ENCODE results near the gene PSPC1.

PSPC1 gene

DNA sequence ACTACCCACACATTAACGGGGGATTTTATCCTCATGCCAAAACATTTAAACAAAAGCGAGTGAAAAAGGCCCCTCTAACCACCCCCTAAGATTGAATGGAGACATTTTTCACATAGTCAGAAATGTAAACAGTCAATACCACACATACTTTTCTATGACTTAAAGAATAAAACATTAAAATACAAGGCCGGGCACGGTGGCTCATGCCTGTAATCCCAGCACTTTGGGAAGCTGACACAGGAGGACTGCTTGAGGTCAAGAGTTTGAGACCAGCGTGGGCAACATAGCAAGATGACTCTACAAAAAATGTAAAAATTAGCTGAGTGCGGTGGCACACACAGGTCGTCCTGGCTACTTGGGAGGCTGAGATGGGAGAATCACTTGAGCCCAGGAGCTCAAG lies 102.0 kb downstream of the PSPC1 start:
- H3K27me3 ChIP-seq, result no peaks in the 10 kb centered on the region
- H3K36me3 ChIP-seq, result peaks cover 31% of the 10 kb centered on the region
- no peak overlapping the region for H3K4me3 ChIP-seq (ENCODE audit: low read depth in 1 of 2, low read length in 1 of 2)
- peaks cover 10% of the 10 kb centered on the region in 2 experiments for H3K4me1 ChIP-seq (ENCODE audit: control insufficient read depth in 1 of 2, insufficient read depth in 1 of 2, low read depth in 1 of 2, low read length in 1 of 2)
- H3K27ac ChIP-seq, result no peak overlapping the region
- no peaks in the 10 kb centered on the region for H3K9me3 ChIP-seq
- TF ChIP-seq, protein P1, sequence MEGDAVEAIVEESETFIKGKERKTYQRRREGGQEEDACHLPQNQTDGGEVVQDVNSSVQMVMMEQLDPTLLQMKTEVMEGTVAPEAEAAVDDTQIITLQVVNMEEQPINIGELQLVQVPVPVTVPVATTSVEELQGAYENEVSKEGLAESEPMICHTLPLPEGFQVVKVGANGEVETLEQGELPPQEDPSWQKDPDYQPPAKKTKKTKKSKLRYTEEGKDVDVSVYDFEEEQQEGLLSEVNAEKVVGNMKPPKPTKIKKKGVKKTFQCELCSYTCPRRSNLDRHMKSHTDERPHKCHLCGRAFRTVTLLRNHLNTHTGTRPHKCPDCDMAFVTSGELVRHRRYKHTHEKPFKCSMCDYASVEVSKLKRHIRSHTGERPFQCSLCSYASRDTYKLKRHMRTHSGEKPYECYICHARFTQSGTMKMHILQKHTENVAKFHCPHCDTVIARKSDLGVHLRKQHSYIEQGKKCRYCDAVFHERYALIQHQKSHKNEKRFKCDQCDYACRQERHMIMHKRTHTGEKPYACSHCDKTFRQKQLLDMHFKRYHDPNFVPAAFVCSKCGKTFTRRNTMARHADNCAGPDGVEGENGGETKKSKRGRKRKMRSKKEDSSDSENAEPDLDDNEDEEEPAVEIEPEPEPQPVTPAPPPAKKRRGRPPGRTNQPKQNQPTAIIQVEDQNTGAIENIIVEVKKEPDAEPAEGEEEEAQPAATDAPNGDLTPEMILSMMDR (IDR thresholded peaks at IDR 0.05), result no peak

DNA sequence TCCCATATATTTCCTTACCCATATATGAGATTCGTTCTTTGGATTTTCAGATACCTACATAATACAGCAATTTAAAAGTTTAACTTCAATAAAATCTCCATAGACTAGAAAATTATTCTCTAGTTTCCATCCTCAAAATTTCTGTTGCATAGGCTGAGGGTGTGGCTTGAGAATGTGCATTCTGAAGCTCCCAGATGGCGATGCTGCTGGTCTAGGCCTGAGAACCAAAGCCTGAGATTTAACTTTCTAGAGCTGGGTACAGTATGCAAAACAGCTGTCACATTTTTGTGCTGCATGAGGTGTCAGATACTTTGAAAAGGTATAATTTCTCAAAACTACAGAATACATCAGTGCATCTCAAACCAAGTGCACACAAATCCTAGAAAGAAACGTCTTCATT lies 106.6 kb downstream of the PSPC1 start:
- H3K27me3 ChIP-seq, result no peaks in the 10 kb centered on the region
- H3K4me3 ChIP-seq (ENCODE audit: low read depth in 1 of 2, low read length in 1 of 2), result no peak overlapping the region
- peaks cover 73% of the 10 kb centered on the region for H3K36me3 ChIP-seq
- no peaks in the 10 kb centered on the region for H3K9me3 ChIP-seq
- no peak overlapping the region for H3K27ac ChIP-seq
- TF ChIP-seq, protein P1 (IDR thresholded peaks at IDR 0.05), result no peak
- peaks cover 2 to 3% of the 10 kb centered on the region in 2 experiments for H3K4me1 ChIP-seq (ENCODE audit: control insufficient read depth in 1 of 2, insufficient read depth in 1 of 2, low read depth in 1 of 2, low read length in 1 of 2)

DNA sequence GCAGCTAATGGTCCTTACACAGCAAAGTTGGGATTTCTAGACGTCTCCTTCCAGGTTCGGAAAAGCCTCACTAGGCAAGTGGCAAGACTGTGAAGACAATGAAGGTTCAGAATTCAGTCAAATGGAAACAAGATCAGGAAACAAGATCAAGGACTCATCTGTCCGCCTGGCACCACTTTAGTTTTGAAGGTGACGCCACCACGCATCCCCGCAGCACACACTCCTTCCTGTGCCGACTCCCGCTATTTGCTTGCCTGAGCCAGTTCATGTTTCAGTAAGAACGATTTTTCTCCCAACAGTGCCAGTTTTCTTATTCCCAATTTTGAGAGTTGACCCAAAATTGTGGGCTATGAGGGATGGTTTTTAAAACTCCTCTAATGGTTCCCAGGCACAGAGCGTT lies 107.8 kb downstream of the PSPC1 start:
- no peaks in the 10 kb centered on the region for H3K9me3 ChIP-seq
- H3K4me3 ChIP-seq (ENCODE audit: low read depth in 1 of 2, low read length in 1 of 2), result no peak overlapping the region
- TF ChIP-seq, protein P1 (IDR thresholded peaks at IDR 0.05), result no peak
- H3K27ac ChIP-seq, result no peak overlapping the region
- H3K27me3 ChIP-seq, result no peaks in the 10 kb centered on the region
- H3K4me1 ChIP-seq (ENCODE audit: control insufficient read depth in 1 of 2, insufficient read depth in 1 of 2, low read depth in 1 of 2, low read length in 1 of 2), result no peaks in the 10 kb centered on the region
- H3K36me3 ChIP-seq, result peaks cover 86% of the 10 kb centered on the region

DNA sequence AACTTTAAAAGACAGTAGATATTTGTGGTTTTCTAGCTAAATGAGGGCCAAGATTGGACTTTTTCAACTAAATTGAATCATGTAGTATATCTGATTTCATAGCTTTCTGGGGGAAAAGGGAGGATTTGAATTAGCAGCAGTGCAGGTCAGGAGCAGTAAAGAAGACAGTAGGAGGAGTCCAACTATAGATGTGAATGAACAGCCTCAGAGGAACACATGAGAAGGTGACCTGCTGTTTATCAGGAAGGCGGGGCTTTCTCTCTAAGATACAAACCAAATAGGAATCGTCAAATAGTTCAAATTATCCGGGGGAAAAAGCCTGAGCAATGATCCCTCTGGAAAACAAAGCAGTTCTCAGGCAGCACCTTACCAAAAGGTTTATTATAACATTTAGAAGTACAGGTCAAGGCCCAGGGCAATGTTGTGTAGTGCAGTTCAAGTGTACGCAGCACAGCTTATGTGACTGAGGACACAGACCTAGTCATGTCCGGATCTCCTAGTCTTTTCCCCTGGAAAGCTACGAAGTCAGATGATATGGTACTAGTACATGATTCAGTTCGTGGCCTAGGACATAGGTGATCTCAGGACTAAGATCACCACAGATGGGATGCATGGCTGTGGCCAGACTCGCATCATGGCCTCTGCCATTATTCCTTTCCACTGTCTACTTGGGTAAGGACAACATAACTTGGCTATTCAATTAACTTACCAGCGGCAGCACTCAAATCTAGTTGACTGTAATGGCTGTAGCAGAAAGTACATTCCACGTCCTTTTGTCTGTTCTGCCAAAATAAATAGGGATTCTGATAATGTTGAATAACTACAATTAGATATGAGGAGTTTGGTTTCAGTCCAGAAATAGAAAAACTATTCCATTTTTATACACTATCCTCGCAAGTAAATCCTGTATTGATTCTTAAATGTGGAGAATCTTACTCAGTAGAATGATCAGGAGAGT lies 109.0 kb downstream of the PSPC1 start:
- Histone ChIP-seq H3K27me3 (no peaks in the 10 kb centered on the region), H3K4me1 (ENCODE audit: control insufficient read depth in 1 of 2, insufficient read depth in 1 of 2, low read depth in 1 of 2, low read length in 1 of 2) (no peaks in the 10 kb centered on the region), H3K4me3 (ENCODE audit: low read depth in 1 of 2, low read length in 1 of 2) (no peak overlapping the region), H3K27ac (no peak overlapping the region), H3K36me3 (peaks cover 96% of the 10 kb centered on the region), H3K9me3 (no peaks in the 10 kb centered on the region)
- TF ChIP-seq, protein P1 (IDR thresholded peaks at IDR 0.05), result no peak

DNA sequence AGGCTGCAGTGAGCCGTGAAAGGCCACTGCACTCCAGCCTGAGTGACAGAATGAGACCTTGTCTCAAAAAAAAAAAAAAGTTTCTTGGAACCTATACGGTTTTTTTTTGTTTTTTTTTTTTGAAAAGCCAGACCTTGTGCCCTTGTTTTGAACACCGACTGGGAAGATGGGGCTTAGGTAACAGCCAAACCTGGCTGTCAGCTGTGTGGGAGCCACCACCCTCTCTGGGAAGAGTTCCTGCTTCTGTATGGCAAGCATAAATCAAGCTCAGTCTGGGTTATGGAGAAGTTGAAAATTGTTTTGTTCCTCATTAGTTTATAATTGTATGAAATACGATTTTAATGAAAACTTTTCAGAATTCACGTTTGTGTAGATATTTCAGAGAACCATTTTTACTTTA lies 109.8 kb downstream of the PSPC1 start:
- Histone ChIP-seq H3K4me1 (ENCODE audit: control insufficient read depth in 1 of 2, insufficient read depth in 1 of 2, low read depth in 1 of 2, low read length in 1 of 2) (no peaks in the 10 kb centered on the region), H3K27ac (no peak overlapping the region), H3K27me3 (no peaks in the 10 kb centered on the region), H3K9me3 (no peaks in the 10 kb centered on the region), H3K4me3 (ENCODE audit: low read depth in 1 of 2, low read length in 1 of 2) (no peak overlapping the region), H3K36me3 (peaks cover 98% of the 10 kb centered on the region)
- TF ChIP-seq, protein P1 (IDR thresholded peaks at IDR 0.05), result no peak

All from neutrophil (primary cell).